NK-92 (cell line): ENCODE measurements around the gene FBXL15.
A peak's percentile ranks its signal among the peaks of the same experiment; 100 is the strongest.

Experiments
- DNase-seq: peaks from one replicate; lab custom pipeline; 2025; ENCODE audit not compliant: unreplicated experiment; lab: John Stamatoyannopoulos, UW

The FBXL15 gene, protein sequence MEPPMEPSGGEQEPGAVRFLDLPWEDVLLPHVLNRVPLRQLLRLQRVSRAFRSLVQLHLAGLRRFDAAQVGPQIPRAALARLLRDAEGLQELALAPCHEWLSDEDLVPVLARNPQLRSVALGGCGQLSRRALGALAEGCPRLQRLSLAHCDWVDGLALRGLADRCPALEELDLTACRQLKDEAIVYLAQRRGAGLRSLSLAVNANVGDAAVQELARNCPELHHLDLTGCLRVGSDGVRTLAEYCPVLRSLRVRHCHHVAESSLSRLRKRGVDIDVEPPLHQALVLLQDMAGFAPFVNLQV

DNA sequence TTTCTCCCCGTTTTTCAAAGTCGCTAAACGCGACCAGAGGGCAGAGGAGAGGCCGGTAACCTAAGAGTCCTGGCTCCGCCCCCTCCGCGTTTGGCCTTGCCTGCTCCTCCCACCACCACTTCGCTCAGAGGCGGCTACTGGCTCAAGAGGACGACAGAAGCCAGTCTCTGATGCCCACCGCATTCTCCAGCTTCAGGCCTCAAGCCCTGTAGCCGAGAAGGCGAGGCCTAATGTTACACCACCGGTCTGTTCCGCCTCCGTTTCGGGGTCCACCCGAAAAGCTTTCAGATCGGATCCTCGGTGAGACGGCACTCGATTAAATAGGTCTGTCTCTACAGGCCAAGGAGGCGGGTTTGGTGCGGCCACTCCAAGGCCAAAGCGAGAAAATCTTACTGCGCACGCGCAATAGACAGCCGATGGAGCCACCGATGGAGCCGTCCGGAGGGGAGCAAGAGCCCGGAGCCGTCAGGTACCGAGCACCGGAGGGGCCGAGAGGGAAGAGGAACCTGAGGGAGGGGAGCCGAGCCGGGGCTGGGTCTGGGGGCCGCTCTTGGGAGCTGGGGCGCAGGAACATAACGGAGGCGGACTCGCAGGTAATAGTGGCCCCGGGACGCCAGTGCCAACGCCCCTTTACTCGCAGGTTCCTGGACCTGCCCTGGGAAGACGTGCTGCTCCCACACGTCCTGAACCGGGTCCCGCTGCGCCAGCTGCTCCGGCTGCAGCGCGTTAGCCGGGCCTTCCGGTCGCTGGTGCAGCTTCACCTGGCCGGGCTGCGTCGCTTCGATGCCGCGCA is at the start of gene FBXL15:
TSS of gene FBXL15 (plus strand) at position 123 of the 793 bp plus-strand sequence. CDS start at position 417, 294 bp downstream.
- DNase-seq = peak; percentile 73

DNA sequence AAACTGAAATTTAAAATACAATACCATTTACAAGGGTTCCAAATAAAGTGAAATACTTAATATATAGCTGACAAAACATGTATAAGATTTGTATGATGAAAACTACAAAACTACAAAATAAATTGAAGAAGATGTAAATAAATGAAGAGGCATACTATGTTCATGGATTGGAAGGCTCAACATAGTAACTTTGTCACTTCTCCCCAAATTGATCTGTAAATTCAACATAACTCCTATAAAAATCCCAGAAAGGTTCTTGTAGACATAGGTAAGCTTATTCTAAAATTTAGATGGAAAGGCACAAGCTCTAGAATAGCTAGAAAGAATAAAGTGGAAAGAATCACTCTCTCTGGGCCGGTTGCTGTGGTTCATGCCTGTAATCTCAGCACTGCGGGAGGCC is 49.3 kb upstream of the FBXL15 start:
- no peak for DNase-seq

DNA sequence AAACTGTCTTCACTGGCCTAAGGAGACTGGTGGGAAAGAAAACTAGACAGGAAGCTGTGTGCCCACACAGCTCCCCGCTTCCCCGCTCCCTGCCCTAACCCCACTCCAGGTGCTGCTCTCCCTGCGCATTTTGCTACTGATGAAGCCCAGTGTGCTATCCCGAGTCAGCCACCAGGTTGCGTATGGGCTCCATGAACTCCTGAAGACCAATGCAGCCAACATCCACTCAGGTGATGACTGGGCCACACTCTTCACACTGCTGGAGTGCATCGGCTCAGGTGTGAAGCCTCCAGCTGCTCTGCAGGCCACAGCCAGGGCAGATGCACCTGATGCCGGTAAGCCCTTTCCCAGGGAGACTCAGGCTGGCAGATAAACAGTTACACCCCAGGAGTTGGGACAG is 45.4 kb upstream of the FBXL15 start:
- DNase-seq = no peak

- no peak for DNase-seq
These were observed 44.8 kb upstream of the FBXL15 start for GRCh38 chr10:102375867-102376266.

- DNase-seq = no peak
These were observed 43.7 kb upstream of the FBXL15 start for GRCh38 chr10:102376901-102377300.

- no peak for DNase-seq
These were observed 41.3 kb upstream of the FBXL15 start for GRCh38 chr10:102379383-102379782.

GRCh38 chr10:102381983-102382382 is 38.7 kb upstream of the FBXL15 start:
- DNase-seq = no peak

DNA sequence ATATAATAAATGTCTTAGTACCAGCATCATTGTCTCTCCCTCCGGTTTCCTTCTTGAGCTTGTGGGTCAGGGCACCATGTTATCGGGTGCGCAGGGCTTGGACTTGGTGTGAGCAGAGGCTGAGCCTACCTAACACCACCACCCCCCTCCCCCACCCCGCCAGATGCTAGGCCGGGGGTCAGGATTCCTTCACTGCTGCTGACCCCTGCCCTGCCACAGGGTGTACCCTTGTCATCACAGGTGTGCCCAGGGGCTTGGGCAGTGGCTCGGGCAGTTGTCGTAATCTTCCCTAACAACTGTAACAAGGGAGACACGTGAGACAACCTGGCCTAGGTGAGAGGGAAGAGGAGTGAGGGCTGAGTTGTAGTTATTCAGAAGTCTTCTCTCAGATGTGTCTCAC is 37.8 kb upstream of the FBXL15 start:
- no peak for DNase-seq

DNA sequence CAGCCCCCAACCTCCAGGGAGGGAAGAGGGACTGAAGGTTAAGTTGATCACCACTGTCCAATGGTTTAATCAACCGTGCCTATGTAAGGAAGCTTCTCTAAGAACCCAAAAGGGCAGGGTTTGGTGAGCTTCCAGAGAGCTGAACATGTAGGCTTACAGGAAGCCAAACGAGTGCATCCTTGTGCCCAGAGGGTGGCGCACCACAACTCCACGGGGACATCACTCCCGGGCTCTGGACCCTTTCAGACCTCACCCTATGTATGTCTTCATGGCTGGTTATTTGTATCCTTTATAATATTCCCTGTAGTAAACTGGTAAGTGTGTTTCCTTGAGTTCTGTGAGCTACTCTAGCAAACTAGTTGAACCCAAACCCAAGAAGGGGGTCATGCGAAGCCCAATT is 36.6 kb upstream of the FBXL15 start:
- no peak for DNase-seq

DNA sequence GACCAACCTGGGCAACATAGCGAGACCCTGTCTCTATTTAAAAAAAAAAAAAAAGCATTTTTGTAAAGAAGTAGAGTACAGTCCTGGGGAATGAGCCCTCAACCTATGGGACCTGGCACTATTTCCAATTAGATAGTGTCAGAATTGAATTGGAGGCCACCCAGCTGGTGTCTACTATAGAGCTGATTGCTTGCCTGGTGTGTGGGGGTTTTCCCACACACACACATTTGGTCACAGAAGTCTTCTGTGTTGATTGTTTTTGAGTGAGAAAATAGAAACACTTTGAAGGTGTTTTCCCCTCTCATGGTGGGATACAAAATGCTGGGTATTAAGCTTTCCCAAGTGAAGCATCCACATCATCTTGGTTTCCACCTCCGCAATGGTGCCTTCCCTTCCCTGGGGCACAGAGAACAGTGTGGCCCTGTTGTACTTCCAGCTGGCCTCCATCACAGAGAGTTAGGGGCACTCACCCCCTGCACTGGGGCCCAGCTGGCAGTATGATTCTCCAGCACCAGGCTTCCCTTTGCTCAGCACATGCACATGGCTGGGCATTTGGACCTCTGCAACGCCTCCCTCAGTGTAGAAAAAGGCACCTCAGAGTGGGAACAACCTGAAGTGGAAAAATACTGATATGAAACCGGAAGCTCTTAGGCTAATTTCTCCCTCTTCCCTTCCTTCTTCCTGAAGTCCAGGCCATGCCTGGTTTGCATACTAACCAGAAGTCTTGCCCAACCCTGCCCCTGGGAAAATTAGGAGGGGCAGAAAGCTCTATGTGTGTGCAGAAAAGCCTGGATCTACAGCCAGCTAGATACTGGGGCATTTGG is 35.8 kb upstream of the FBXL15 start:
- no peak for DNase-seq

GRCh38 chr10:102389894-102390293 is 30.7 kb upstream of the FBXL15 start:
- DNase-seq = no peak

DNA sequence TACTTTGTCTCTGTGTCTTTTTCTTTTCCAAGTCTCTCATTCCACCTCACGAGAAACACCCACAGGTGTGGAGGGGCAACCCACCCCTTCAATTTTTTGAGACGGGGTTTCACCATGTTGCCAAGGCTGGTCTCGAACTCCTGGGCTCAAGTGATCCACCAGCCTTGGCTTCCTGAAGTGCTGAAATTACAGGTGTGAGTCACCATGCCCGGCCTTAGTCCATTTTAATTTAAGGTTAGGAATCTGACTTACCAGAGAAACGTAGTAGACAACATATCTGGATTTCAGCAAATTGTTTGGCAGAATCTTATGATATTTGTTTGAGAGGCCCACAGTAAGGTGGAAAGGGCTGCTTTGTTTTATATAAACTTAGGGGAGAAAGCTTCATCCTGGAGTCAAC is 28.3 kb upstream of the FBXL15 start:
- DNase-seq = no peak

DNA sequence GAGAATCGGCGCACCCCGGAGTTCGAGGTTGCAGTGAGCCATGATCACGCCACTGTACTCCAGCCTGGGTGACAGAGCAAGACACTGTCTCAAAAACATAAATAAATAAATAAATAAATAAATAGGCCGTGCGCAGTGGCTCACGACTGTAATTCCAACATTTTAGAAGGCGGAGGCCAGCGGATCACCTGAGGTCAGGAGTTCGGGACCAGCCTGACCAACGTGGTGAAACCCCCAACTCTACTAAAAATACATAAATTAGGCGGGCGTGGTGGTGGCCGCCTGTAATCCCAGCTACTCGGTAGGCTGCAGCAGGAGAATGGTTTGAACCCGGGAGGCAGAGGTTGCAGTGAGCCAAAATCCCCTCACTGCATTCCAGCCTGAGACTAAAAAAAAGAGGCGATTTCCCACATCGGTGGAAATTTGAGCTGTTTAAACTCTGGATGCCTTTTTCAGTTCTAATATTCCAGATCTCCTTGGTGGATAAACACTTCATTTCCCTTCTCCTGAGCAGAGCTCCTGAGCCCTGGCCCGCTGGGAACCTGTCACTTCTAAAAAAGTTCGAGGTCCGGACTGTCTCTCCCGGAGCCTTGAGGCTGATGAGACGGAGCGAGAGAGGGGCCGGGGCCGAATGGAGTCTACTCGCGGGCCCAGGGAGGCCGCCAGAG is 27.1 kb upstream of the FBXL15 start:
- no peak for DNase-seq

DNA sequence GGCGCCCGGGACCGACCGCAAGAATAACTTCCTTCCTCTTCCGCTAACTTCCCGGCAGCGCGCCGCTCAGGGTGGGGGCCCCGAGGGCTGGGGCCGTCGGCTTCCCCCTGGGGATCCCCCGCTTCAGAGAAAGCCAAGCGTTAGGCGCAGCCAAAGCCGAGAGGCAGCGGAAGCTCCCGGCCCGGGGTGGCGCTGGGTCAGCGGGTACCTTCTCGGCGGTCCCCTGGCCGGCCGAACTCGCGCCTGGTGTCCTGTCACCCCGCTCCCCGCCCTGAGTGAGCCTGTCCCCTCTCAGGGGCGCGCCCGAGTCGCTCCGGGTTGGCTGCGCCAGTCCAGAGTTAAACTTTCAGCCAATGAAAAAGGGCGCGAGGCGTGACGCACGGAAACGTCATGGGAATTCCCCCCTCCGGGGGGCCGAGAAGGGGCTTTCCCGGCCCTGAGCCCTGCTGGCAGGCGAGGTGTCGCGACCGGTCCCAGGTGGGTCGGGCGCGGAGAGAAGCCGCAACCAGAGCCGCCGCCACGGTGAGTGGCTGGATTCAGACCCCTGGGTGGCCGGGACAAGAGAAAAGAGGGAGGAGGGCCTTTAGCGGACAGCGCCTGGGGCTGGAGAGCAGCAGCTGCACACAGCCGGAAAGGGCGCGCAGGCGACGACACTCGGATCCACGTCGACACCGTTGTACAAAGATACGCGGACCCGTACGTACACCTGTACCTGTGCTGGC is 26.4 kb upstream of the FBXL15 start:
- DNase-seq = peak; percentile 92

DNA sequence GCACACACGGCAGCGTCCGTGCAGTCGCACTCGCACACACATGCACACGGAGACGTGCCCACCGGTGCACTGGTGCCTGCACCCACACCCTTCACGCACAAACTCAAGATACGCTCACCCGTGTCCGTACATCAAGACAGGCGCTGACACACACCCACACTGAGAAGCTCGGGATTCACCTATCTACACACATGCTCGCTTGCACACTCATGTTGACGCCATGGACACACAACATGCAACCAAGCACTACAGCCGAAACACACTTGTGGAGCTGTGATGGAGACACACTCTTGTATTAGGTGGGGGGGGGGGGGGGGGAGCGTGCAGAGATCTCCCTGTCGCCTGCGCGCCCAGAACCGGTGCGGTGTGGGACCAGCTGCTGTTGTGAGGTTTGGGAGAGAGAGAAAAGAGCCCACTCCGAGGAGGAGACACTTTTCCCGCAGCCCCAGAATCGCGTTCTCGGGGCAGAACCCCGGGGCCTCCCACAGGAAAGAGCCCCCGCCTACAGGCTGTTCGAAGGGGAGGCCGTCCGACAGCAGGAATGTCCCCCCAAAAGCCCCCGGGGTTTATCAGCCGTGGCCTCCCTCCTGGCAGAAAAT is 25.7 kb upstream of the FBXL15 start:
- DNase-seq = no peak

GRCh38 chr10:102395400-102396316 is 25.0 kb upstream of the FBXL15 start, which contains the start of gene NFKB2:
Gene NFKB2, plus strand, starts transcription at chr10:102395705. Its CDS starts 255 bp downstream, at chr10:102395960.
- DNase-seq = peak; percentile 43

- no peak for DNase-seq
These were observed 24.4 kb upstream of the FBXL15 start for GRCh38 chr10:102396317-102396650.

- no peak for DNase-seq
These were observed 23.9 kb upstream of the FBXL15 start for GRCh38 chr10:102396730-102397151.
